SK-N-MC (cell line): ENCODE data around the gene PANX3.

Source experiments
- EZH2 ChIP-seq: fragments of 200-600 bp; sonication (generic); IDR thresholded peaks from one replicate; pipeline ENCODE4 v1.6.1; 2017; ENCODE audit warnings: antibody characterized with exemption
- FOXP2 ChIP-seq: optimal IDR thresholded peaks from 2 replicates; pipeline ENCODE3; 2011; ENCODE audit warnings: mild to moderate bottlenecking, moderate library complexity; ENCODE audit not compliant: insufficient read depth; ENCODE audit errors: extremely low read length, control extremely low read depth
- POLR2AphosphoS5 ChIP-seq: IDR thresholded peaks from 2 replicates; pipeline ENCODE4 v1.6.1; 2012; ENCODE audit warnings: mild to moderate bottlenecking, low read depth, low read length, borderline replicate concordance

DNA sequence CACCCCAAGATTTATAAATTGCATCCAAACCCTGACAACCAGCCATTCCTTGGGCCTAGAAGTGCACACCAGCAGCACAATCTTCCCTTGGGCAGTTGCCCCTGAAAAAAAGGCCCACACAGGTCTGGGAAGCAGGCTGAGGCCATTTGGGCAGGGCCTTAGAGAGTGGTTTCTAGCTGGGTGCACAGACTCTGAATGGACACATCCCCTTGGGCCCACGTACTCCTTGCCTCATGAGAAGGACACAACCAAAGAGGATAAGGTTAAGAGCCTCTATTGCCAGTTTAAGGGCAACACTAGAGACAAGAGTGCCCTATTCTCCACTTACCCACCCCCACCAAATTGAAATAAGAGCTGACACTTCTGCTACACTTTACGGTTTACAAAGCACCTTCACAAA is 933 bp upstream of the PANX3 start:
- no peak for TF ChIP-seq EZH2
- TF ChIP-seq POLR2AphosphoS5 = no peak
- TF ChIP-seq FOXP2 = no peak
